Activated CD4-positive, alpha-beta T cell treated with anti-CD3 and anti-CD28 coated beads for 4 hours (primary cell): ENCODE results near the gene DUS1L.

Experiments used
- DNase-seq, 2 donors: peaks; one replicate each; pipeline ENCODE4 v3.0.0-alpha.2; 2020

DUS1L gene

GRCh38 chr17:82055023-82055964, 10.3 kb downstream of the DUS1L start:
- no peak for DNase-seq

- DNase-seq = no peak
Measured at GRCh38 chr17:82054351-82055022, 11.1 kb downstream of the DUS1L start.

GRCh38 chr17:82053556-82054263, 11.9 kb downstream of the DUS1L start:
- DNase-seq = no peak

- DNase-seq = no peak
Measured at GRCh38 chr17:82053130-82053529, 12.5 kb downstream of the DUS1L start.

- DNase-seq = no peak
Measured at GRCh38 chr17:82052638-82053059, 13.0 kb downstream of the DUS1L start.

- peak; percentile 80 for DNase-seq
Measured at GRCh38 chr17:82051776-82052637, 13.6 kb downstream of the DUS1L start, which contains the start of the genes GPS1 and RFNG. Gene GPS1, plus strand, starts transcription at chr17:82051898. Its CDS starts 34 bp downstream, at chr17:82051932. Gene RFNG, minus strand, starts transcription at chr17:82051811. Its CDS starts 45 bp downstream, at chr17:82051766.

- no peak for DNase-seq
Measured at GRCh38 chr17:82050761-82051641, 14.6 kb downstream of the DUS1L start.

- DNase-seq = no peak
Measured at GRCh38 chr17:82050152-82050760, 15.3 kb downstream of the DUS1L start.

- DNase-seq = no peak
Measured at GRCh38 chr17:82049521-82049971, 16.1 kb downstream of the DUS1L start.

GRCh38 chr17:82049106-82049505, 16.5 kb downstream of the DUS1L start:
- DNase-seq = no peak

- DNase-seq = no peak
Measured at GRCh38 chr17:82048571-82048971, 17.0 kb downstream of the DUS1L start.

- no peak for DNase-seq
Measured at GRCh38 chr17:82047914-82048570, 17.6 kb downstream of the DUS1L start.

GRCh38 chr17:82047379-82047778, 18.2 kb downstream of the DUS1L start:
- no peak for DNase-seq

GRCh38 chr17:82046903-82047302, 18.7 kb downstream of the DUS1L start:
- DNase-seq = no peak

- no peak for DNase-seq
Measured at GRCh38 chr17:82045936-82046484, 19.6 kb downstream of the DUS1L start.

GRCh38 chr17:82043507-82043906, 22.1 kb downstream of the DUS1L start:
- DNase-seq = no peak

- DNase-seq = no peak
Measured at GRCh38 chr17:82042649-82043048, 23.0 kb downstream of the DUS1L start.

- no peak for DNase-seq
Measured at GRCh38 chr17:82041144-82041814, 24.3 kb downstream of the DUS1L start.

GRCh38 chr17:82039695-82040299, 25.8 kb downstream of the DUS1L start:
- no peak for DNase-seq
